ENCODE results near the gene NME7.
"Not testable (repeated sequence)": the region's sequence is repeated elsewhere in the genome, so short reads cannot be mapped to it uniquely, and the experiment has no call there.

The NME7 gene

DNA sequence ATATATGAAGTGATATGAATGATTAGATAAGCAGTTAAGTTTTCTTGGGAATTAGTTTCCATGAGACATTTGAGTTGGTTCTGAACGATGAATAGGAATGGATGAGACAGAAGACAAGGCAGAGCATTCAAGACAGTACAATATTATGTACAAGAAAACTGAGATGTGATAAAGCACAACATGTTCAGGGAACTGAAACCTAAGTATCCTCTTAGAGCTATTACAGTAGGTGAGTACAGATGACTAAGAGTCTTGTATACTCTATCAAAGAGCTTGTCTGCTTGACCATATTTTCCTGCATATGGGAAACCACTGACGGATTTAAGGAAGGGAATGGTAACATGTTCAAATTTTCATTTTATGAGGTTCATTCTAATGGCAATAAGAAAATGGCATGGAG, 61.6 kb downstream of the NME7 start:
- no peak for DNase-seq (ENCODE audit: low read depth in 3 of 3)

GRCh38 chr1:169305356-169305755, 62.2 kb downstream of the NME7 start:
- DNase-seq (ENCODE audit: low read depth in 3 of 3) = no peak

- DNase-seq (ENCODE audit: low read depth in 3 of 3) = no peak
Measured at GRCh38 chr1:169300854-169301253, 66.7 kb downstream of the NME7 start.

DNA sequence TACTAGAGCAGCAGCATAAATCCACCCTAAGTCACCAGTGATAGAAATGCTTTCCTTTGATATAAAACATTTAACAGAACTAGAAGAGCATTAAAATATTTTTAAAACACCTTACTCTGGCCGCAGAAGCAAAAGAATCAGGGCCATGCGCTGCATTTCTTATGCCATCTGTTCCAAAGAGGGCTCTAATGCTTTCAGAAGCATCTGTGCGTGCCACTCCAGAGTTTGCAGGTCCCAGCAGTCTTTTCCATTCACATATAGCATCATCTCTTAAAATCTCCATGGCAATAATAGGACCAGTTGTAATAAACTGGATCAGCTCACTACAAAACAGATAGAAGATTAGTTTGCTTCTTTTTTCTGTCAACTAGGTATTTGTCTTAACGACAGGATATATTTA, 69.2 kb downstream of the NME7 start:
- no peak for DNase-seq (ENCODE audit: low read depth in 3 of 3)

GRCh38 chr1:169295846-169296245, 71.8 kb downstream of the NME7 start:
- DNase-seq (ENCODE audit: low read depth in 3 of 3) = no peak

DNA sequence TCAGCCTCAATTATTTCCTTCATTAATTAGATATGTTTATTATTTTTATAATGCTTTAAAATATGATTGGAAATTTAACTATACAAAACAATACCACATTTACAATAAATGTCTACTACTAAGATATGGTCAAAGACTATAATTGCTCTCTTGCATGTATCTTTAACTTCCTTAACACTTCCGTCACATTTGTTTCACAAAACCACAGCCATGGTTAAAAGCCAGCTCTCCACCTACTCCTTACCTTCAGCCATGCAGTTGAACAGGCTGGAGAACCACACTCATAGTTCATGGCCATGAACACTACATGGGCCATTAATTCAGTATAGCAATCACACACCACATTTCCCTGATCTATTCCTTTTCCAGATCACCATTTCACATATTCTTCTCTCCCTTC, 72.2 kb downstream of the NME7 start:
- no peak for DNase-seq (ENCODE audit: low read depth in 3 of 3)

DNA sequence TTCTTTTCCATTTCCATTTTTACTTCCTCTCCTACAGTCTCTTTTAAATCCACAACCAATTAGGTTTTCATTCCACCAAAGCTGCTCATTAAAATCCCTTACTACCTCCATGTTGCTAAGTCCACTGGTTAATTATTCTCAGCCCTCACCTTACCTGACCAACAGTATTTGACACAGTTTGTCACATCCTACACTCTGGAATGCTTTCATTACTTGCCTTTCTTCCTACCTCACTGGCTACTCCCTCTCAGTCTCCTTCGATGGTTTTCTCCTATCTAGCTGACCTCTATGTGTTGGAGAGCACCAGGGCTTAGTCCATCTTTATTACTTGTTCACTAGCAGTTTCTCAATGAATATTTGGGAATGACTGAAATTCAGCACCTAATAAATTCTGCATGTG, 78.6 kb downstream of the NME7 start:
- no peak for DNase-seq (ENCODE audit: low read depth in 3 of 3)

- no peak for DNase-seq (ENCODE audit: low read depth in 3 of 3)
Measured at GRCh38 chr1:169288011-169288414, 79.6 kb downstream of the NME7 start.

DNA sequence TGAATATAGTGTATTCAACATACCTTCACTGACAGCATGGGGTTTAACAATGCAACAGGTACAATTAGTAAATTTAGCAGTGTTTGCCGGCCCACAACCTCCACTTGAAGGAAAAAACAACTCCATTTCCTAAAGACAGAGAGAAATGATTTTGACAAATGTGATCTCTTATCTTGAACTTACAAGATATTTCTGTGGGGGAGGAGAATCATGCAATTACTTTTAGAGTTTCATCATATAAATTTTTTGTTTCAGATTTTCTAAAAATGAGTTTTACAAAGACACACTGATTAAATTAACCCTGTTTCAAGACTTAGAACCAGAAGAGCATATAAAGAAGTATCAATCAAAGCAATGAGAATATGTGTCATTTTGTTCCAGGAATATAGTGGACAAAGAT, 80.3 kb downstream of the NME7 start:
- DNase-seq (ENCODE audit: low read depth in 3 of 3) = no peak

DNA sequence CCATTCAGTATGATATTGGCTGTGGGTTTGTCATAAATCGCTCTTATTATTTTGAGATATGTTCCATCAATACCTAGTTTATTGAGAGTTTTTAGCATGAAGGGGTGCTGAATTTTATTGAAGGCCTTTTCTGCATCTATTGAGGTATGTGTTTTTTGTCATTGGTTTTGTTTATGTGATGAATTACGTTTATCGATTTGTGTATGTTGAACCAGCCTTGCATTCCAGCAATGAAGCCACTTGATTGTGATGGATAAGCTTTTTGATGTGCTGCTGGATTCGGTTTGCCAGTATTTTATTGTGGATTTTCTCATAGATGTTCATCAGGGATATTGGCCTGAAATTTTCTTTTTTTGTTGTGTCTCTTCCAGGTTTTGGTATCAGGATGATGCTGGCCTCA, 86.0 kb downstream of the NME7 start:
- not testable (repeated sequence) for DNase-seq (ENCODE audit: low read depth in 3 of 3)

DNA sequence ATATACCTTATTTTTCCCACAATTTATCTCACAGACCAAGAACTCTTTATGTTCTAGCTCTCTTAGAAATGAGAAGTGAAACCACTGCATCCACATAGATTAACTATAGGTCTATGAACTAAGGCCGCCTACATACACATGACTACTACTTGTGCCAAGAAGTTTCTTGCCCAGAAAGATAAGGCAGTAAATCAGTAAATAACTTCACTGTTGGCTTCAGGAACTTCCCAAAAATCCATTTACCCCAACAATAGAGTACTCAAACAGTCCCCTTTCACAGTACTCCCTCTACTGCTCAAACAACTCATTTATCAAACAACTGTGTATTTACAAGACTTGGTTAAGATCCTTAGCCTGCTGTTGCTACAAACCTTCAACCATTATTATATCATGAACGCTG, 96.5 kb downstream of the NME7 start:
- no peak for DNase-seq (ENCODE audit: low read depth in 3 of 3)

DNA sequence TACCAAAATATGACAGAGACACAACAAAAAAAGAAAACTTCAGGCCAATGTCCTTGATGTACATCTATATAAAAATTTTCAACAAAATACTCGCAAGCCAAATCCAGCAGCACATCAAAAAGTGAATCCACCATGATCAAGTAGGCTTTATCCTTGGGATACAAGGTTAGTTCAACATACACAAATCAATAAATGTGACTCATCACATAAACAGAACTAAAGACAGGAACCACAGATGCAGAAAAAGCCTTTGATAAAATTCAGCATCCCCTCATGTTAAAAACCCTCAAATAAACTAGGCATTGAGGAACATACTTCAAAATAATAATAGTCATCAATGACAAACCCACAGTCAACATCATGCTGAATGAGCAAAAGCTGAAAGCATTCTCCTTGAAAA, 101.5 kb downstream of the NME7 start:
- DNase-seq (ENCODE audit: low read depth in 3 of 3) = no peak

DNA sequence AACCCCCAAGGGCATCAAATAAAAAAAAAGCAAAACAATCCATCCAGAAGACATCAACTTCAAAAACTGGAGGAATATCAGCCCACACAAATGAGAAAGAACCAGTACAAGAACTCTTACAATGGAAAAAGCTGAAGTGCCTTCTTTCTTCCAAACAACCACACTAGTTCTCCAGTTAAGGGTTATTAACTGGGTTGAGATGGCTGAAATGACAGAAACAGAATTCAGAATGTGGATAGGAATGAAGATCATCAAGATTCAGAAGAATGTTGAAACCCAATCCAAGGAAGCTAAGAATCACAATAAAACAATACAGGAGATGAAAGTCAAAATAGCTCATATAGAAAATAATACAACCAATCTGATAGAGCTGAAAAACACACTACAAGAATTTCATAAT, 104.5 kb downstream of the NME7 start:
- DNase-seq (ENCODE audit: low read depth in 3 of 3) = no peak

GRCh38 chr1:169261884-169262283, 105.7 kb downstream of the NME7 start:
- DNase-seq (ENCODE audit: low read depth in 3 of 3) = no peak

GRCh38 chr1:169260478-169261151, 107.0 kb downstream of the NME7 start:
- no peak for DNase-seq (ENCODE audit: low read depth in 3 of 3)

GRCh38 chr1:169259816-169260215, 107.8 kb downstream of the NME7 start:
- no peak for DNase-seq (ENCODE audit: low read depth in 3 of 3)

- no peak for DNase-seq (ENCODE audit: low read depth in 3 of 3)
Measured at GRCh38 chr1:169250795-169251194, 116.8 kb downstream of the NME7 start.

DNA sequence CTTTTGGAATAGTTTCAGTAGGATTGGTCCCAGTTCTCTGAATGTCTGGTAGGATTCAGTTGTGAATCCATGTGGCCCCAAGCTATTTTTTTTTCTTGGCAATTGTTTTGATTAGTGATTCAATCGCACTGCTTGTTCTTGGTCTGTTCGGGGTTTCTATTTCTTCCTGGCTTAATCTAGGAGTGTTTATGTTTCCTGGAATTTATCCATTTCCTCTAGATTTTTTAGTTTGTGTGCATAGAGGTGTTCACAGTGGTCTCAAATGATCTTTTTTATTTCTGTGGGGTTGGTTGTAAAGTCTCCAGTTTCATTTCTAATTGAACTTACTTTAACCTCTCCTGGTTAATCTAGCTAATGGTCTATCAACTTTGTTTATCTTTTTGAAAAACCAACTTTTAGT, 117.6 kb downstream of the NME7 start:
- no peak for DNase-seq (ENCODE audit: low read depth in 3 of 3)

DNA sequence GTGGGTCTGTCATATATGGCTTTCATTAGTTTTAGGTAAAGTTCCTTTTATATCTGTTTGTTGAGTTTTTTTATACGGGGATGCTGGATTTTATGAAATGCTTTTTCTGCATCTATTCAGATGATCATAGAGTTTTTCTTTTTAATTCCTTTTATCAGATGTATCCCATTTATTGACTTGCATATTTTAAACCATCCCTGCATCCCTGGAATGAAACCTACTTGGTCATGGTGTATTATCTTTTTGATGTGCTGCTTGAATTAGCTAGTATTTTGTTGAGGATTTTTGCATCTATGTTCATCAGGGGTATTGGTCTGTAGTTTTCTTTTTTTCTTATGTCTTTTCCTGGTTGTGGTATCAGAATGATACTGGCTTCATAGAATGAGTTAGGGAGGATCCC, 118.0 kb downstream of the NME7 start:
- no peak for DNase-seq (ENCODE audit: low read depth in 3 of 3)

DNA sequence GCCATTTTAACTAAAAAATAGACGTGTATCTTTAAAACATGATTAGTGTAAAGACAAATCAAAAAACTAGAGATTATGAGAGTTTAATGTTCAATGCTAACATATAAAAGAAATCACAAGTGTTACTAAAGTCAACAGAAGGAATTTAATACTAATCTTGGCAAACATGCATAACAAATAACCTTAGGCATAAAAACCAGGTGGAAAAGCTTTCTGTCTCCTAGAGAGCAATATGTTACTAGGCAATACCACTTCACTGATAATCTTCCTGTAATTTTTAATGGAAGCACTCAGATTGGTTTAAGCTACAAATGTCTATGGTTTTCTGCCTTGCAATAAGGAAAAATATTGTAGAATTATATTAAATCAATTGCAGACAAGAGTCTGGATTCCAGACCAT, 121.9 kb downstream of the NME7 start:
- DNase-seq (ENCODE audit: low read depth in 3 of 3) = no peak

GRCh38 chr1:169240449-169241232, 127.0 kb downstream of the NME7 start:
- DNase-seq (ENCODE audit: low read depth in 3 of 3) = no peak

GRCh38 chr1:169236880-169237279, 130.7 kb downstream of the NME7 start:
- no peak for DNase-seq (ENCODE audit: low read depth in 3 of 3)

- DNase-seq (ENCODE audit: low read depth in 3 of 3) = no peak
Measured at GRCh38 chr1:169236143-169236542, 131.5 kb downstream of the NME7 start.

- DNase-seq (ENCODE audit: low read depth in 3 of 3) = no peak
Measured at GRCh38 chr1:169235568-169235967, 132.0 kb downstream of the NME7 start.

Data from stimulated activated CD4-positive, alpha-beta T cell treated with anti-CD3 and anti-CD28 coated beads, TNF-alpha, amount 100 ng/mL, for 48 hours (primary cell).